Measurements from ENCODE around the gene OR2T29. TPM values are rescaled to one million over a fixed set of nuclear protein-coding genes. Genes with fewer than 3 reads are reported as not detected.

The OR2T29 gene
- total and polyA plus RNA-seq, 2 of the 13 experiments (the other 11 are each of a cell fraction or from before 2014, with no cell fraction given): not detected

DNA sequence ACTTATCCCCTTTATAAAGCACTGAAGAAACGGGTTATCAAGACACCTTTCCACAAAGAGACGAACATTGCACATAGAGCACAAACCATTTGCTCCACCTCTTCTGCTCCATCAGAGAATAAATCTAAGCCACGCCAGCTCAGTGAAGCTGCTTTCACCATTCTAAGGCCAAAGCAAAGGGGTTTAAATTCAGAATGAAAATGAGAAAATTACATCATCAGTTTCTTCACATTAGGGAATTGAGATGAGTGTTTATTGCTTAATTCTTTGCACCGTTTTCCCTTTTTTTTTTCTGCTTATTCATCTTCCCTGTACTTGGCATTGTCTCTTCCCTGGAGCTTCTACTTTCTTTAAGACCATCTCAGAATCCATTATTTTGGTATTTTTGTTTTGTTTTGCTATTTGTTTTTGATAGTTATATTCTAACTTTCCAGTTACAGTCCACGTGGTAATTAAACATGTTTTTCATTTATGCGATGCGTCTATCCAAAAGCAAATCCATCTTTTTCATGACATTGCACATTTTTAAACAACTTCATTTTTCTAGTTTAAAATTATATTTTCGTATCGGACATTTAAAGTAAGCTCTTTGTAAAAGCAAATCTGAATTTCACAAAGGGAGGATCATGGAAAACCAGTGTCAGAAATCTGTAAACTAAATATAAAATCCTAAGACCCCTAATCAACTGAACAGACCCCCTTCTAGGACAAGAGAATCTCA, 13.8 kb upstream of the OR2T29 start:
- Histone ChIP-seq H3K9ac (ENCODE audit: insufficient read depth, low read depth, low read length) (no peak overlapping the region), H3K27ac (ENCODE audit: extremely low read length, insufficient read depth, low read length) (no peak overlapping the region), H2AFZ (ENCODE audit: low read length) (no peak overlapping the region), H3K9me3 (ENCODE audit: low read length) (no peaks in the 10 kb centered on the region), H4K20me1 (ENCODE audit: insufficient read depth, low read length) (no peaks in the 10 kb centered on the region), H3K79me2 (ENCODE audit: insufficient read depth, low read length) (no peaks in the 10 kb centered on the region), H3K4me3 (replicated peaks in 1 of 3; ENCODE audit: insufficient read depth in 1 of 3, low read depth in 2 of 3, low read length in 3 of 3) (no peak overlapping the region), H3K4me2 (ENCODE audit: low read depth, low read length) (no peak overlapping the region), H3K36me3 (replicated peaks in 1 of 2; ENCODE audit: control insufficient read depth in 1 of 2, insufficient read depth in 2 of 2, low read length in 2 of 2) (no peaks in the 10 kb centered on the region), H3K27me3 (ENCODE audit: control insufficient read depth in 1 of 2, insufficient read depth in 2 of 2, low read length in 2 of 2) (no peaks in the 10 kb centered on the region), H3K4me1 (ENCODE audit: insufficient read depth, low read length) (no peaks in the 10 kb centered on the region)
- 13% methylated on average over 9 of the region's 9 CpGs for WGBS (ENCODE audit: low lambda C conversion rate)
- BruUV-seq (replicated peaks): no TSS peak
- intact Hi-C loops (cut with micrococcal nuclease; ENCODE audit: unreplicated experiment) (no loop called here), in situ Hi-C loops (cut with HindIII; ENCODE audit: extremely low pct_ligation_motif_present, low pct_unique_long_range_greater_than_20kb) (no loop called here)
- no peak for ATAC-seq
- FAIRE-seq: no peak
- CTCF ChIA-PET (ENCODE audit: low intra/inter-chr PET ratio, low total read pairs): no interaction called here
- POLR2A ChIA-PET: no interaction called here
- DNase-seq (ENCODE audit: low spot score): no peak
- TF ChIP-seq ZBTB3 (CRISPR knock-in tag; IDR thresholded peaks at IDR 0.05; ENCODE audit: borderline replicate concordance, low read depth) (no peak), POLR2AphosphoS5 (IDR thresholded peaks at IDR 0.05; ENCODE audit: low read depth, low read length) (no peak), POLR2AphosphoS2 (IDR thresholded peaks at IDR 0.05; ENCODE audit: low read depth, low read length) (no peak), SYNCRIP (IDR thresholded peaks at IDR 0.05; ENCODE audit: insufficient read depth, low read depth, low read length) (no peak), MAFK (conservative IDR thresholded peaks at IDR 0.05 in 1 of 2, IDR thresholded peaks at IDR 0.05 in 1 of 2; ENCODE audit: low read length in 2 of 2) (peak; percentile 18 to 59; a peak in 2 of 4 replicates), NFE2L2 (IDR thresholded peaks at IDR 0.05; ENCODE audit: low read length) (peak; percentile 49), MEIS1 (CRISPR knock-in tag; IDR thresholded peaks at IDR 0.05; ENCODE audit: borderline replicate concordance) (no peak), MAFF (IDR thresholded peaks at IDR 0.05; ENCODE audit: low read depth, low read length) (peak; percentile 38; the same call in 1 of the 2 replicates), SRF (IDR thresholded peaks at IDR 0.05; ENCODE audit: low read depth, low read length) (no peak), TFDP2 (CRISPR knock-in tag; IDR thresholded peaks at IDR 0.05) (no peak), NKX3-1 (CRISPR knock-in tag; IDR thresholded peaks at IDR 0.05) (no peak), NR1H2 (CRISPR knock-in tag; IDR thresholded peaks at IDR 0.05; ENCODE audit: borderline replicate concordance, low read depth) (no peak), CHD2 (IDR thresholded peaks at IDR 0.05; ENCODE audit: low read depth, low read length) (no peak), ZNF326 (CRISPR knock-in tag; IDR thresholded peaks at IDR 0.05; ENCODE audit: borderline replicate concordance) (no peak), PPARG (CRISPR knock-in tag; conservative IDR thresholded peaks at IDR 0.05) (no peak), ZNF20 (CRISPR knock-in tag; IDR thresholded peaks at IDR 0.05) (no peak), TAF1 (CRISPR knock-in tag; IDR thresholded peaks at IDR 0.05) (no peak), ZC3H13 (CRISPR knock-in tag; IDR thresholded peaks at IDR 0.05) (no peak)
- TF ChIP-seq, protein P1, sequence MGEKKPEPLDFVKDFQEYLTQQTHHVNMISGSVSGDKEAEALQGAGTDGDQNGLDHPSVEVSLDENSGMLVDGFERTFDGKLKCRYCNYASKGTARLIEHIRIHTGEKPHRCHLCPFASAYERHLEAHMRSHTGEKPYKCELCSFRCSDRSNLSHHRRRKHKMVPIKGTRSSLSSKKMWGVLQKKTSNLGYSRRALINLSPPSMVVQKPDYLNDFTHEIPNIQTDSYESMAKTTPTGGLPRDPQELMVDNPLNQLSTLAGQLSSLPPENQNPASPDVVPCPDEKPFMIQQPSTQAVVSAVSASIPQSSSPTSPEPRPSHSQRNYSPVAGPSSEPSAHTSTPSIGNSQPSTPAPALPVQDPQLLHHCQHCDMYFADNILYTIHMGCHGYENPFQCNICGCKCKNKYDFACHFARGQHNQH (CRISPR knock-in tag; IDR thresholded peaks at IDR 0.05): no peak
- TF ChIP-seq, protein P2, sequence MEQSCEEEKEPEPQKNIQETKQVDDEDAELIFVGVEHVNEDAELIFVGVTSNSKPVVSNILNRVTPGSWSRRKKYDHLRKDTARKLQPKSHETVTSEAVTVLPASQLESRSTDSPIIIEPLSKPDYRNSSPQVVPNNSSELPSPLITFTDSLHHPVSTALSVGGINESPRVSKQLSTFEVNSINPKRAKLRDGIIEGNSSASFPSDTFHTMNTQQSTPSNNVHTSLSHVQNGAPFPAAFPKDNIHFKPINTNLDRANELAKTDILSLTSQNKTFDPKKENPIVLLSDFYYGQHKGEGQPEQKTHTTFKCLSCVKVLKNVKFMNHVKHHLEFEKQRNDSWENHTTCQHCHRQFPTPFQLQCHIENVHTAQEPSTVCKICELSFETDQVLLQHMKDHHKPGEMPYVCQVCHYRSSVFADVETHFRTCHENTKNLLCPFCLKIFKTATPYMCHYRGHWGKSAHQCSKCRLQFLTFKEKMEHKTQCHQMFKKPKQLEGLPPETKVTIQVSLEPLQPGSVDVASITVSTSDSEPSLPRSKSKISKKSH (CRISPR knock-in tag; IDR thresholded peaks at IDR 0.05; ENCODE audit: borderline replicate concordance): no peak
- TF ChIP-seq, protein P3, sequence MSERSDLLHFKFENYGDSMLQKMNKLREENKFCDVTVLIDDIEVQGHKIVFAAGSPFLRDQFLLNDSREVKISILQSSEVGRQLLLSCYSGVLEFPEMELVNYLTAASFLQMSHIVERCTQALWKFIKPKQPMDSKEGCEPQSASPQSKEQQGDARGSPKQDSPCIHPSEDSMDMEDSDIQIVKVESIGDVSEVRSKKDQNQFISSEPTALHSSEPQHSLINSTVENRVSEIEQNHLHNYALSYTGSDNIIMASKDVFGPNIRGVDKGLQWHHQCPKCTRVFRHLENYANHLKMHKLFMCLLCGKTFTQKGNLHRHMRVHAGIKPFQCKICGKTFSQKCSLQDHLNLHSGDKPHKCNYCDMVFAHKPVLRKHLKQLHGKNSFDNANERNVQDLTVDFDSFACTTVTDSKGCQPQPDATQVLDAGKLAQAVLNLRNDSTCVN (CRISPR knock-in tag; IDR thresholded peaks at IDR 0.05; ENCODE audit: borderline replicate concordance): no peak
